HG02885 (cell line): ENCODE results near the gene OSCP1.

ENCODE experiments used
- ATAC-seq: cut with Tn5 transposase; IDR thresholded peaks from one replicate; pipeline ENCODE4 v1.9.1; 2021; ENCODE audit warnings: mild to moderate bottlenecking; ENCODE audit not compliant: unreplicated experiment, poor library complexity

The OSCP1 gene

DNA sequence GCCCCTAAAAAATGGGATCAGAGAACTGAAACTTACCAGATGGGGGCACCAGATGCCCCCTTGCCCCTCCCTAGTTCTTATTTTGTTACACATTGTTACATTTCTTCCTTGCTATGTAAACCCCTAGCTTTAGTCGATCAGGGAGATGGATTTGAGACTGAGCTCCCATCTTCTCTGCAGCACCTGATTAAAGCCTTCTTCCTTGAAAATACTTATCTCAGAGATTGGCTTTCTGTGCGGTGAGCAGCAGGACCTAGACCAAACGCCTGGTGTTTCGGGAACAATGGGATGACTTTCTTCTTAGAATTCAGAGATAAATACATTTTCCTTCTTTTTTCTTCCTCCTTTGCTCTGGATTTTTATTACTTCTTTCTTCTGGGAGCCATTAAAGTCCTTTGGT, 35.9 kb downstream of the OSCP1 start:
- no peak for ATAC-seq

DNA sequence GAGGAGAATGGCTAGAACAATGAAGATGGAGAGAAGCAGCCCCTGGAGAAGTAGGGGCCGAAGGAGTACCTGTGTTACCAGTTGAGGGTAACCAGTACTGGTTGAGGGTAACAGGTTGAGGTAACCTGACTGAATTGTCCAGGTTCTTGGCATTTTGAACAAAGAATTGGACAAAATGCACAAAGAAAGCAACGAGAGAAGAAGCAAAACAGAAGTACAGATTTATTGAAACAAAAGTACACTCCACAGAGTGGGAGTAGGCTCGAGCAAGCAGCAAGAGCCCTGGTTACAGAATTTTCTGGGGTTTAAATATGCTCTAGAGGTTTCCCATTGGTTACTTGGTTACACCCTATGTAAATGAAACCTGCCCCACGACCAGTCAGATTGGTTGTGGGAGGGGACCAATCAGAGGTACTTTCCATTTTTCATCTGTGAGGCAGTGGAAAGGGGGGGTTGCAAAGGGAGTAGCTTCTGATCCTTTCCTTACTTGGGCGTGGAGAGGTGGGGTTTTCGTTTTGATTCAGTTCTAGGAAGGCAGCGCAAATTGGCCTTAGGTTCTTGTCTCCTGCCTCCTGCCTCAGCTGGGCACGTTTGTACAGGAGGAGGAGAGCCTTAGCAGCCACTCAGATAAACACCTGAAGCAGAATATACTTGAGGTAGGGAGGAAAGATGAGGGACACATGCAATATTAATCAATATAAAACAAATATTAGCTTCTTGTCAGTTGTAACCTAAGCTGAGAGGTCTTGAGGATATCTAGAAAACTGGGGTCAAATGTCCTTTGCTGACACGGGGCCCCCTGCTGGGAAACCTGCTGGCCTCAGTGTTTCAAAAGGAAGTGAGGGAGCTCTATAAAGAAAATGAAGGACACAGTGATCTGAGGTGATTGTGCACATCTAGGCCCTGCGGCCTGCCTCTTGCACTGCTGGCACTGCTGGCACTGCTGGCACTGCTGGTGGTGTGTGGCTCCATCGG, 38.3 kb downstream of the OSCP1 start:
- no peak for ATAC-seq

DNA sequence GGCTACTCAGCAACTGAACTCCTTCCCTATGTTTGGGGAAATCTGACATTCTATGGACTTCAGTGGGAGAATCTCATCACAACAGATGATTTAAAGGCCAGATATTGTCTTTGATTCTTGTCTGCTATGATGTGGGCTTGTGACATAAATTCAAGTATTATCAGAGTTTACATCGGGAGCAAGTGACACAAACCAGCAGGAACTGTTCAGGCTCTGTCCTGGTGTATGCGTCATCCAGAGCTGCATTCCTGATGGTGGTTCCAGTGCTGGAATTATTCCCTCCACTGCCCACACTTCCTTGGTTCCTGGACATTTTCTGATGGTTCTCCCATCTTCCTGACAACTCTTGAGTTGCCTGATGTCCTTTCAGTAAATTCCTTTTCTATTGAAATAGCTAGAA, 41.8 kb downstream of the OSCP1 start:
- ATAC-seq: no peak

GRCh38 chr1:36406440-36406839, 43.8 kb downstream of the OSCP1 start:
- no peak for ATAC-seq

DNA sequence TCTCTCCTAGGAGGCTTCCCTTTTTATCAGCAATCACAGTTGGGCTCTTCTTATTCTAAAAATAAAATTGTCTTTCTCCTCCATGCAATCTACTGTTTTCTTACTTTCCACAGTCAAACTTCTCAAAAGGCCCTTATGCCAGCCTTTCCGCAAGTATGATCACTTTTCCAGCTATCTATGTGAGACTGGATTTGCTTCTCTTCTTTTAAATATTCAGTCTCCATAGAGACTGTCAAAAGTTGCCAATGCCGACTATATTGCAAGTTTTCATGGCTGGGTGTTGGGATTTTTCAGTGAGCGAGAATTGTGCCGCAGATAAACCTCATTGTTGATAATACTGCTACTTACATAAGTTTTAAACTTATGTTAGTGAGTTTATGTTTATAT, 47.8 kb downstream of the OSCP1 start:
- no peak for ATAC-seq

- ATAC-seq: no peak
Observed at GRCh38 chr1:36401602-36402503, 48.4 kb downstream of the OSCP1 start.

DNA sequence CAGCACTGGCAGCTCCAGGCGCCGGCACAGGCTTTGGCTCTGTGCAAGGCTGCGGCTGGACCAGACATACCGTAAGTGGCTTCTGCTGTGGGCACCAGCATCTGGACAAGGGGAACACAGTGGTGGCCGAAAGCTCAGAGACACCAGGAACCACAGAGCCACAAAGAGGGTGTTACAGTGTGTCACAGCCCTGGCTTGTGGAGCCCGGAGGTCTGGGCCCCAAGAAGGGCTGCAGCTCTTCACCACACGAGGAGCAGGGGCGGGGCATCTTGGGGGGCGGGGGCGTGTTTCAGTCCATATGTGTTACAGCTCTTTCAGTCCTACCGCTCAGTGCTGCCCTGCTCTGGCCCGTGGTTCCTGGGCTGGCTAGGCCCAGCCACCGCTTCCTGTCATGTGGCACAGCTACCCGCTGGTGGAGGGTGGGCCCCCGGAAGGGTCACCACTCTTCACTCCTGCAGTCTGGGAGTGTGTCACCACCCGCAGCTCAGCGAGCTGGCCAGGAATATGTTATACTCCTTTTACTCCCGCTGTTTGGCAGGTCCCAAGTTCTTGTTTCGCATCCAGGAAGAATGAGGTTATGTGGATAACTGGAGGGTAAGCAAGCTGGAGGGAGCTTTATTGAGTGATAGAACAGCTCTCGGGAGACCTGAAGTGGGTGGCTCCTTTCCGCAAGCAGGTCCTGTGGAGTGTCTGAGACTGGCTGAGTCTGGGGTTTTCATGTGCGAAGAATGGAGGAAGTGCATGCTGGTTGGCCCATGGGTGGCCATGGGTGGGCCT, 49.2 kb downstream of the OSCP1 start:
- ATAC-seq: peak; percentile 75

GRCh38 chr1:36400514-36400824, 49.8 kb downstream of the OSCP1 start:
- no peak for ATAC-seq

GRCh38 chr1:36398370-36398977, 51.8 kb downstream of the OSCP1 start:
- no peak for ATAC-seq

DNA sequence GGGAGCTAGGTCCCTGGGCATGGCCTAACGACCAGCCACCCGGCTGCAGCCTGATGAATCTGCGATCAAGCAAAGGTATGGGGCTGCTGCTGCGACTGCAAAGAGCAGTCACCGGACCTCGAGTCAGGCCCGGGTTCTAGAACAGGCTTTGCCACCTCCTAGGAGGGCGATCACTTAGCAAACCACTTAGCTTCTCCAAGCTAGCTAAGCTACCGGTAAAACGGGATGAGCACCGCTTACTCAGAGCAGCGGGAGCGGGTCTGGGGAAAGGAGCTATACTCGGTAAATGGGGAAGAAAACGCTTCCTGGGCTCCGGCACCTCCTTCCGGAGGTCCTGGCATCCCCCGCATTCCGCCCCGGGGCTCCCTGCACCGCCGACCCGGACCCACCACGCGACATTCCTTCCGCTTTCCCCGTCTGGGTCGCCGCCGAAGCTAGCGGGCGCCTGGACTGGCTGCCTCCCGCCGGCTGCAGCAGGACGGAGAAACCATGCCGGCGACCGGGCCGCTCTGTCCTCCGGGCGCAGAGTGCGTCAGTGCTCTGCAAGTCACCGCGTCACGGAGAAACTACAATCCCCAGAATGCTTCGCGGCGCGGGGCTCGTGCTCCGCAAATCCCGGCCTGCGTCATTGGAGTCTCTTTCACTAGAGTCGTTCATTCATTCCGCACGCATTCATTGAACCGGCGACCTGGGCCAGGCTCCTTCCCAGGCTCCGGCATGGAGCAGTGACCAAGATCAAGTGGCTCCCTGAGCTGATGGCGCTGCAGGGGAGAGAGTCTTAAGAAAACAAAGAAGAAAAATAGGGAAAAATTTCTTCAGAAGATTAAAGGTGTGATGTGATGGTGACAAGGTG, 52.6 kb downstream of the OSCP1 start, which contains the start of gene LSM10:
TSS of gene LSM10 (minus strand) at position 531 of the 853 bp plus-strand sequence. CDS start 3,779 bp downstream, outside the sequence.
- ATAC-seq: peak; percentile 49

GRCh38 chr1:36397083-36397377, 53.2 kb downstream of the OSCP1 start:
- ATAC-seq: peak; percentile 5

- ATAC-seq: no peak
Observed at GRCh38 chr1:36396359-36396758, 53.9 kb downstream of the OSCP1 start.

DNA sequence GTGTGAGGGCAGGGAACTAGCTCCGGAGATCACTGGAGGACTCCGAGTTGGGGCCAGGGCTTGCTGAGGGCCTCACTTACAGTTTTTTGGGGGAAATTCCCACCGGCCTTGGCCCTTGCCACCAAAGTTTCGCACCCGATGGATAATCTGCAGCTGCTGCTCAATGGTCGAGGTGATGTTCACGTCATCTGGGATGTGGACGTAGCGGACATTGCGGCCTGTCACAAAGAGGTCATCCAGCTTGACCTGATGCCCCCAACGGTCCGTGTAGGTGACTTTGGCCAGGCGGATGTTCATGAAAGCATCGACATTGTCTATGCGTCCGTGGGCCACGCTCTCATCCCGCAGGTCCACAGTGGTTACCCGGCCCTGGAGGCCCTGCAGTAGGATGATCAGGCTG, 56.6 kb downstream of the OSCP1 start:
- no peak for ATAC-seq

GRCh38 chr1:36392836-36393235, 57.4 kb downstream of the OSCP1 start:
- no peak for ATAC-seq

DNA sequence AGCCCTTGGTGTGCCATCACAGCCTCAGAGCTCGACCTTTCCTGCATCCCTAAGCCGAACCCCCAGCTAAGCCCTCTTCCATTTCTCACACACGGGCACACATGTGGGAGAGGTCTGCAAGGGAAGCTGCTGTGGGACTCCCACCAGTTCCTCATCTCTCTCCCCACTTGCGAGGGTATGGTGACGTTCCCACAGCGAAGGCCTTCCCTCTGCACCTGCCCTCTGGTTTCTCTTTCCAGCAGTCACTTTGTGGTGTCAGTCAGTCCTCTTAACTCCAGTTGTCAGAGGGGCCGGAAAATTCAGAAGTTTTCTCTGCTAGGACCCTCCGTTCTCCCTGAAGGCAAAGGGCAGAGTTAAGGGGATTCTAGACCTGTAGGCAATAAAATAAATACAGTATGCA, 59.0 kb downstream of the OSCP1 start:
- no peak for ATAC-seq

GRCh38 chr1:36390411-36390810, 59.8 kb downstream of the OSCP1 start:
- ATAC-seq: no peak

- ATAC-seq: no peak
Observed at GRCh38 chr1:36389999-36390398, 60.3 kb downstream of the OSCP1 start.

- no peak for ATAC-seq
Observed at GRCh38 chr1:36389261-36389660, 61.0 kb downstream of the OSCP1 start.
